Lung microvascular endothelial cell (primary cell): ENCODE measurements around the gene NUDT3. TPM values are rescaled to one million over a fixed set of nuclear protein-coding genes. Genes with fewer than 3 reads are reported as not detected.

Experiments
- total RNA-seq: library from RNA; depleted of rRNA; stranded (reverse); fragments of >200 nt; gene quantifications from 2 replicates; pipeline ENCODE4 v1.2.1, GENCODE V29; 2014

Gene NUDT3
- total RNA-seq, 1 donor from 2014 or later = 17.1 TPM

Other genes with a start within 250 kb of the NUDT3 start
- not detected in 2 replicates for gene GRM4, start 246.6 kb downstream of the NUDT3 start, total RNA-seq
- gene HMGA1, start 155.8 kb downstream of the NUDT3 start, total RNA-seq = 16.3 and 105 TPM in 2 replicates
- 16.1 and 22.6 TPM in 2 replicates for gene SMIM29, start 143.7 kb downstream of the NUDT3 start, total RNA-seq
- 1,235 and 1,478 TPM in 2 replicates for gene RPS10, start 33.4 kb upstream of the NUDT3 start, total RNA-seq
- not detected in 2 replicates for gene PACSIN1, start 73.4 kb upstream of the NUDT3 start, total RNA-seq
- not detected in 2 replicates for gene SPDEF, start 163.7 kb upstream of the NUDT3 start, total RNA-seq